HL-60 (cell line): ENCODE measurements around the gene SLC7A9.

Source experiments
- DNase-seq, 2 experiments: peaks; one replicate each; pipeline ENCODE4 v3.0.0-alpha.2; 2010 to 2020; ENCODE audit warnings: low read depth in 1 of 2, low spot score in 1 of 2
- H3K27ac ChIP-seq: fragments of 250-450 bp; sonication (Bioruptor Pico); replicated peaks from 2 replicates; pipeline ENCODE4 v1.5.1; 2020; ENCODE audit warnings: mild to moderate bottlenecking, moderate library complexity
- H3K27me3 ChIP-seq: fragments of 250-450 bp; sonication (Bioruptor Pico); 2 replicates; pipeline ENCODE4 v1.5.1; 2021; ENCODE audit warnings: mild to moderate bottlenecking, moderate library complexity; ENCODE audit not compliant: insufficient read depth, poor library complexity, severe bottlenecking
- H3K4me3 ChIP-seq: replicated peaks from 2 replicates; pipeline ENCODE4 v1.5.1; 2011; ENCODE audit warnings: mild to moderate bottlenecking, control low read depth, low read length; ENCODE audit not compliant: insufficient read depth
- GABPA ChIP-seq: IDR thresholded peaks from 2 replicates; pipeline ENCODE4 v1.6.1; 2012; ENCODE audit warnings: low read depth
- POLR2AphosphoS5 ChIP-seq: IDR thresholded peaks from 2 replicates; pipeline ENCODE4 v1.6.1; 2012; ENCODE audit warnings: low read depth
- SPI1 ChIP-seq: IDR thresholded peaks from 2 replicates; pipeline ENCODE4 v1.6.1; 2012; ENCODE audit warnings: low read depth, mild to moderate bottlenecking, borderline replicate concordance
- TF ChIP-seq, protein P1 (sequence below): IDR thresholded peaks from 2 replicates; pipeline ENCODE4 v1.6.1; 2012; ENCODE audit warnings: low read depth; ENCODE audit not compliant: insufficient replicate concordance
- TF ChIP-seq, protein P2 (sequence below): IDR thresholded peaks from one replicate; pipeline ENCODE4 v1.5.1; 2011; ENCODE audit warnings: low read length, control low read depth, inconsistent platforms; ENCODE audit not compliant: insufficient read depth

SLC7A9 gene

DNA sequence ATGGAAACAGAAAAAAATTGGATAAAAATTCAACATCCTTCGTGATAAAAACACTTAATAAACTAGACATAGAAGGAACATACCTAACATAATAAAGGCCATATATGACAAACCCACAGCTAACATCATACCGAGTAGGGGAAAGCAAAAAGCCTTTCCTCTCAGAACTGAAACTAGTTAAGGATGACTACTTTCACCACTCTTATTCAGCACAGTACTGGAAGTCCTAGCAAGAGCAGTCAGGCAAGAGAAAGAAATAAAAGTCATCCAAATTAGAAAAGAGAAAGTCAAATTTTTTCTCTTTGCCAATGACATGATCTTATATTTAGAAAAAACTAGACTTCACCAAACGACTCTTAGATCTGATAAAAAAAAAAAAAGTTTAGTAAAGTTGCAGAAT, 25.8 kb upstream of the SLC7A9 start:
- H3K27ac ChIP-seq, result no peak overlapping the region
- no peak for TF ChIP-seq SPI1
- no peak for TF ChIP-seq GABPA
- TF ChIP-seq, protein P1, sequence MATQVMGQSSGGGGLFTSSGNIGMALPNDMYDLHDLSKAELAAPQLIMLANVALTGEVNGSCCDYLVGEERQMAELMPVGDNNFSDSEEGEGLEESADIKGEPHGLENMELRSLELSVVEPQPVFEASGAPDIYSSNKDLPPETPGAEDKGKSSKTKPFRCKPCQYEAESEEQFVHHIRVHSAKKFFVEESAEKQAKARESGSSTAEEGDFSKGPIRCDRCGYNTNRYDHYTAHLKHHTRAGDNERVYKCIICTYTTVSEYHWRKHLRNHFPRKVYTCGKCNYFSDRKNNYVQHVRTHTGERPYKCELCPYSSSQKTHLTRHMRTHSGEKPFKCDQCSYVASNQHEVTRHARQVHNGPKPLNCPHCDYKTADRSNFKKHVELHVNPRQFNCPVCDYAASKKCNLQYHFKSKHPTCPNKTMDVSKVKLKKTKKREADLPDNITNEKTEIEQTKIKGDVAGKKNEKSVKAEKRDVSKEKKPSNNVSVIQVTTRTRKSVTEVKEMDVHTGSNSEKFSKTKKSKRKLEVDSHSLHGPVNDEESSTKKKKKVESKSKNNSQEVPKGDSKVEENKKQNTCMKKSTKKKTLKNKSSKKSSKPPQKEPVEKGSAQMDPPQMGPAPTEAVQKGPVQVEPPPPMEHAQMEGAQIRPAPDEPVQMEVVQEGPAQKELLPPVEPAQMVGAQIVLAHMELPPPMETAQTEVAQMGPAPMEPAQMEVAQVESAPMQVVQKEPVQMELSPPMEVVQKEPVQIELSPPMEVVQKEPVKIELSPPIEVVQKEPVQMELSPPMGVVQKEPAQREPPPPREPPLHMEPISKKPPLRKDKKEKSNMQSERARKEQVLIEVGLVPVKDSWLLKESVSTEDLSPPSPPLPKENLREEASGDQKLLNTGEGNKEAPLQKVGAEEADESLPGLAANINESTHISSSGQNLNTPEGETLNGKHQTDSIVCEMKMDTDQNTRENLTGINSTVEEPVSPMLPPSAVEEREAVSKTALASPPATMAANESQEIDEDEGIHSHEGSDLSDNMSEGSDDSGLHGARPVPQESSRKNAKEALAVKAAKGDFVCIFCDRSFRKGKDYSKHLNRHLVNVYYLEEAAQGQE, result no peak
- TF ChIP-seq, protein P2, sequence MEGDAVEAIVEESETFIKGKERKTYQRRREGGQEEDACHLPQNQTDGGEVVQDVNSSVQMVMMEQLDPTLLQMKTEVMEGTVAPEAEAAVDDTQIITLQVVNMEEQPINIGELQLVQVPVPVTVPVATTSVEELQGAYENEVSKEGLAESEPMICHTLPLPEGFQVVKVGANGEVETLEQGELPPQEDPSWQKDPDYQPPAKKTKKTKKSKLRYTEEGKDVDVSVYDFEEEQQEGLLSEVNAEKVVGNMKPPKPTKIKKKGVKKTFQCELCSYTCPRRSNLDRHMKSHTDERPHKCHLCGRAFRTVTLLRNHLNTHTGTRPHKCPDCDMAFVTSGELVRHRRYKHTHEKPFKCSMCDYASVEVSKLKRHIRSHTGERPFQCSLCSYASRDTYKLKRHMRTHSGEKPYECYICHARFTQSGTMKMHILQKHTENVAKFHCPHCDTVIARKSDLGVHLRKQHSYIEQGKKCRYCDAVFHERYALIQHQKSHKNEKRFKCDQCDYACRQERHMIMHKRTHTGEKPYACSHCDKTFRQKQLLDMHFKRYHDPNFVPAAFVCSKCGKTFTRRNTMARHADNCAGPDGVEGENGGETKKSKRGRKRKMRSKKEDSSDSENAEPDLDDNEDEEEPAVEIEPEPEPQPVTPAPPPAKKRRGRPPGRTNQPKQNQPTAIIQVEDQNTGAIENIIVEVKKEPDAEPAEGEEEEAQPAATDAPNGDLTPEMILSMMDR, result no peak
- TF ChIP-seq POLR2AphosphoS5, result no peak
- no peak for DNase-seq
- H3K27me3 ChIP-seq, result no peaks in the 10 kb centered on the region
- no peak overlapping the region for H3K4me3 ChIP-seq

DNA sequence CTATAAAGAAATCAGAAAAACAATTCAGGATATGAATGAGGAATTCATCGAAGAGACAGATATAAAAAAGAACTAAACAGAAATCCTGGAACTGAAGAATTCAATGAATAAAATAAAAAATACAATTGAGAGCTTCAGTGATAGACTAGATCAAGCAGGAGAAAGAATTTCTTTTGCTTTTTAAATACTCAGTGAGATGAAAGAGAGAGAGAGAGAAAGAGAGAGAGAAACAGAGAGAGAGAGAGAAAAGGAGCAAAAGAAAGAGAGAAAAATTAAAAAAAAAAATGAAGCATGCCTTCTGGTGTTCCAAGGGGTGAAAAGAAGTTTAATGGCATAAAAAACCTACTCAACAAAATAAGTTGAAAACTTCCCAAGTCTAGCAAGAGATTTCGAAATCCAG, 22.0 kb upstream of the SLC7A9 start:
- DNase-seq, result no peak
- no peak overlapping the region for H3K27ac ChIP-seq
- TF ChIP-seq, protein P2, result no peak
- TF ChIP-seq, protein P1, result no peak
- no peak for TF ChIP-seq SPI1
- TF ChIP-seq GABPA, result no peak
- no peak for TF ChIP-seq POLR2AphosphoS5

DNA sequence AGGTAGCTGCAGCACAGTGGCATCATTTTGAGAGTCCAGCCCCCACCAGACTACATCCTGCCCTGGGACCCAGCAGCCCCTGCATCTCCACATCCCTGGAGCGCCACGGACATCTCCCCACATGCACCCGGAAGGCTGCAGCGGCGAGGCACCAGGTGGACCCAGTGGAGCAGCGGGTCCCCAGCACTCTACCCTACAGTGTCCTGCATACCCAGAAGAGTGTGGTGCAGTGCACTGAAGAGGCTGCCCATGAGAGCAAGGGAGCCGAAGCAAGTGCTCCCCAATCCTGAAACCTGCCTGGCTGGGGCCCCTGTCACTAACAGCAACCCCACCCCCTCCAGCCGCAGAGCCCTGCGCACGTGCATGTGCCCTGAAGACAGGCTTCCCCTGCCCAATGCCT, 21.3 kb upstream of the SLC7A9 start:
- H3K4me3 ChIP-seq, result no peak overlapping the region
- H3K27ac ChIP-seq, result no peak overlapping the region
- H3K27me3 ChIP-seq, result no peaks in the 10 kb centered on the region
- DNase-seq, result no peak
- TF ChIP-seq POLR2AphosphoS5, result no peak
- TF ChIP-seq, protein P1, result no peak
- TF ChIP-seq, protein P2, result no peak
- TF ChIP-seq SPI1, result no peak
- no peak for TF ChIP-seq GABPA

More for the DNA sequence above, 22.0 kb upstream of the SLC7A9 start:
- H3K27me3 ChIP-seq, result no peaks in the 10 kb centered on the region
- H3K4me3 ChIP-seq, result no peak overlapping the region
